NCI-H2029 treated with DMSO at 0.1 percent for 48 hours (cell line): ENCODE results near the gene HES7.
A peak's percentile ranks its signal among the peaks of the same experiment; 100 is the strongest.

Experiments used
- DNase-seq: peaks from one replicate; lab custom pipeline; 2025; lab: John Stamatoyannopoulos, UW

Gene HES7

DNA sequence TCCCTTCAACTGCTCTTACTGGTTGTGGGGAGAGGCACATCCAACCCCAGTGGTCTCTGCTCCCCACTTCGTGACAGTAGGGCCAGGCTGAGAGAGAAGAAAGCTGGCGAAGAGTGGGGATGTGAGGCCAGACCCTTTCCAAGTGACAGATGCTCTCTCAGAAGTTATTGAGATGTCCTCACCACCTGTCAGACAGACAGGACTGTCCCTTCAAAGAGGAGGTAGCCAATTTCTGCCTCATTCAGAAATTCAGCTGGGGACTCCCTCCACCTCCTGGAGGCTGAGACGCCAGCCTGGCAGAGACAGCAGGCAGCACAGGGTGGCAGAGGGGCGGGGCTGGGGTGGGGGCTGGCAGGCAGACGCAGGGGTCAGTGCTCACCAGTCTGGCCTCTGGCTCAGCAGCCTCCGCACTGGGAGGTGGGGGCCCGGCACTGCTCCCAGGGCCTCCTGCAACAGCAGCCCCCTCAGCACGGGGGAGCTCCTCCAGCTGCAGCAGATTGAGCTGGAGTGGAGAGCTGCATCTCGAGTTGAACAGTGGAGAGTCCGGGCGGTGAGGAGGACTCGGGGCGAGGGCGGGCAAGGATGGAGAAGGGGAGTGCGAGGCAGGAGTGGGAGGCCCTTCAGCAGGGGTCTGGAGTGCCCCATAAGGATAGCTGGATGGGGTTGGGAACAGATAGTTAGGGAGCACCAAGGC, 19.1 kb upstream of the HES7 start:
- no peak for DNase-seq

DNA sequence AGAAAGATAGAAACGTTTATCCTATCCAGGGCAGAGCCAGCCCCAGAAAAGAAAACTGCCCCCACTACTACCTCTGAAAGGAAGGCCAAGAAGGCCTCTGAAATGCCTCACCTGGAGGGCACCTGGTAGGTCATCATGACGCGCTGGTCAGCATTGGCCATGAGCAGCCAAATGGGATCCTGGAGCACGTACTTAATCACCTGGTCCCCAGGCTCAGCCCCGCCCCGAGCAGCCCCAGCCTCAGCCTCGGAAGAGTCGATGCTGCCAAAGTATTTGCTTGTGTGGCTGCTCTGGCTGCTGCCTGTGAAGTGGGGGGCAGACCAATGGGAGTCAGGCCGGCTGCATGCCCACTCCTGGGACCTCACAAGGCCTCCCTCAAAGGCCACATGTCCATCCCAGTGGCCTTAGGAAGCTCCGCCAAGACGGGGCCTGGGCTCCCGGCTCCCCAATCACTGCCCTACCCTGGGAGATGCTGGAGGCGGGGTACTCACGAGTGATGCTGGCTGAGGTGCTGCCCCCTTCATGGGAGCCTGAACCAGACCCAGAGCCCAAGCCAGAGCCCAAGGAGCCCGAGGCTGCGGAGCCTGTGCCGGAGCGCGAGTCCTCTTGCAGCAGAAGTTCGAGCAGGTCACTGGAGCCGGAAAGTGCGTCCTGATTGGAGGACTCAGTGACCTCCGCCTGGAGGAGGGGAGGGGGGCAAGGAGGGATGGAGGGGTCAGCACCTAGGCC, 18.4 kb upstream of the HES7 start:
- DNase-seq = no peak

GRCh38 chr17:8141741-8142140, 17.8 kb upstream of the HES7 start:
- no peak for DNase-seq

GRCh38 chr17:8141045-8141444, 17.1 kb upstream of the HES7 start:
- no peak for DNase-seq

- no peak for DNase-seq
These were observed 16.4 kb upstream of the HES7 start for GRCh38 chr17:8140065-8141029.

DNA sequence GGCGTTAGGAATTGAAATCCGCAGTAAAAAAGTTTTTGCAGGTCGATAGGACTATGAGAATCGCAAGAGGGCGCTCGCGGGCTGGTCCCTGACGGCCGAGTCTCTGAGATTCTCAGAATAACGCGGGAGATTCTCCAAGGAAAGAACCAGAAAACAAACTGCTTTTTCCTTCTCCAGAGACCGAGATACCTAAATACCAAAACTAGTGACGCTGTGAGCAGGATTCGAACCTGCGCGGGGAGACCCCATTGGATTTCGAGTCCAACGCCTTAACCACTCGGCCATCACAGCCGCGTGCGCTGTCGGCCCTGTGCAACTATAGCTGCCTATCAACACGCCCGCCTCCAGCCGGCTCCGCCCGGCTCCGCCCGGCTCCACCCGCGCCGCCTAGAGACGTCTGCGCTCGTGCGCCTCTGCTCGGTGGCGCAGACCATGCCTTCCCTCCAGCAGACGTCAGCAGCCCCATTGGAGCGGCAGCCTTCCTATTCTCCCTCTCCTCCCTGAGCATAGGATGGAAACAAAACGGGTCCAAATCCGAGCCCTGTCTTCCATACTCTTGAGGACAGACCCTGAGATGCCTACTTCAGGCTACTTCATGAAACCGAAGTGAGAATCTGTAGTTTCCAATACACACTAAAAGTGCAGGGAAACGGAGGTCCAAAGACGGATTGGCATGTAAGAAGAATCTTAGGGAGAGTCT, 14.9 kb upstream of the HES7 start:
- DNase-seq = peak; percentile 71

- no peak for DNase-seq
These were observed 14.4 kb upstream of the HES7 start for GRCh38 chr17:8138374-8138671.

DNA sequence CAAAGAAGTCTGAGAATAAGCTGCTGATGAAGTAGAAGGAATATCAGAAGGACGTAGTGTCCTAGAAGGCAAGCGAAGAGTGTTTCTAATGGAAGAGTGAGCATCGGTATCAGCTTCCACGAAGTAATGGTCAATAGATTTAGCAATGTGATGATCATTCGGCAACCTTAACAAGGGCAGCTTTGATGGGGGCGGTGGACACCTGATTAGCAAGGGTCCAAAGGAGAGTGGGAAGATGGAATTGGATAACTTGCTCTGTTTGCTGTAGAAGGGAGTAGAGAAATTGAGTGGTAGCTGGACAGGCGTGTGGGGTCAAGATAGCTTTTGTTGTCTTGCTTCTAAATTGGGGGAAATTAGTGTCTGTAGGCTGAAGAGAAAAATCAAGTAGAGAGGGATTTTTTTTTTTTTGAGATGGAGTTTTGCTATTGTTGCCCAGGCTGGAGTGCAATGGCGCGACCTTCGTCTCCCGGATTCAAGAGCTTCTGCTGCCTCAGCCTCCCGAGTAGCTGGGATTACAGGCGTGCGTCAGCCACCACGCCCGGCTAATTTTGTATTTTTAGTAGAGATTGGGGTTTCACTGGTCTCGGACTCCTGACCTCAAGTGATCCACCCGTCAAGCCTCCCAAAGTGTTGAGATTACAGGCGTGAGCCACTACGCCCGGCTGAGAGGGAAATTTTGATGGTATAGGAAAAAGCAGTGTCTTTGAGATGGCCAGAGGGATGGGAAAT, 13.9 kb upstream of the HES7 start:
- no peak for DNase-seq

DNA sequence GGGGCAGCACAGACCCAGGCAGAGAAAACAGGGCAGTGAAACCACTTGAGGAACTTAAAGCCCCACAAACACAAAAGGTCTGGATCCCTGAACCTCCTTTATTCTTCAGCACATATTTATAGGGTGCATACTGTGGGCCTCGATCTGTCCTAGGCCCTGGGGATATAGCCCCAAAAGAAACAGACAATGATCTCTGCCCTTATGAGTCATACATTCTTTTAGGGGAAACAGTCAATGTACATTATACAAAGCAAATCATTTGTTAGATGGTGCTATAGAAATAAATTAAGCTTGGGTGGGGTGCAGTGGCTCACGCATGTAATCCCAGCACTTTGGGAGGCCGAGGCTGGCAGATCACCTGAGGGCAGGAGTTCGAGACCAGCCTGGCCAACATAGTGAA, 10.0 kb upstream of the HES7 start:
- DNase-seq = no peak

- no peak for DNase-seq
These were observed 9.5 kb upstream of the HES7 start for GRCh38 chr17:8133399-8133798.

DNA sequence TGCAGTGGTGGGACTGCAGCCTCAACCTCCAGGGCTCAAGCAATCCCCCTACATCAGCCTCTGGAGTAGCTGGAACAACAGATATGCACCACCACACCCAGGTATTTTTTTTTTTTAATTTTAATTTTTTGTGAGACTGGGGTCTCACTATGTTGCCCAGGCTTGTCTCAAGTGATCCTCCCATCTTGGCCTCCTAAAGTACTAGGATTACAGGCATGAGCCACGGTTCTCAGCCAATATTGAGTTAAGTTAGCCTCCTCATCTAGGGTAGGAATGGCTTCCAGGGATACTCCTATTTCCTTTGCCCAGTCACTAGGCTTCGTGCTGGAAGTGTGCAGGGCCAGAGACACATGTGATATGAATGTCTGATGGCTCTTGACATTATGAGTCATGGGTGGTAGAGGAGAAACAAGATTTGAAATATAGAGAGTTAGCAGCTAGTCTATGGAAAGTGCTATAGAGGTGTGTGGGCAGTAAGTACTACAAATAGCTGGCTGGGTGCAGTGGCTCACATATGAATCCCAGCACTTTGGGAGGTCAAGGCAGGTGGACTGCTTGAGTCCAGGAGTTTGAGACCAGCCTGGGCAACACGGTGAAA, 8.0 kb upstream of the HES7 start:
- DNase-seq = no peak

- DNase-seq = no peak
These were observed 4.3 kb upstream of the HES7 start for GRCh38 chr17:8128125-8128784.

DNA sequence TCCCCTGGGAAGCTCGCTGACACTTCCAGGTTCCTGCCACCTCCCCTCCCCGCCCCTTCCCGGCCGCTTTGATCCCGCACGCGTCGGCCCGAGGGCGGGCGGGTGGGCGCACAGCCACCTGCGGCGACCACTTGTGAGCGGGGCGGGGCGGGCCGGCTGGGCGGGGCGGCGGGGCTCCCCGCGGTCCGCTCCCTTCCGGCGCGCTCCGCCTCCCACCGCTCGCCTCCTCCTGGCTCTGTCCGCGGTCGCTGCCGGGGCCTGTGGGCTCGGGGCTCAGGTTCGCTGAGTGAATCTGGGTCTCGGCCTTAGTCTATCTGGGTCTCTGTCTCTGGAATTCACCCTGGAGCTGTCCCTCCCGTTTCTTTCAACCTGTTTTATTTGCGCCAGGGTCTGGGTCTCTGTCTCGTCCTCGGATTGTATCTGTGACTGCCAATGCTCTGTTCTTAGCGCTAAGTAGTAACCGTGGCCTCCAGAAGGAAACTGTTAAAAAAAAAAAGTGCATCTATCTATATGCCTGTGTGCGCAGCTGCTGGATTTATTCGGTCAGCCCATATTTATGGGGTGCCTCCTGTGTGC, 2.7 kb upstream of the HES7 start:
- DNase-seq = no peak

- DNase-seq = no peak
These were observed 2.1 kb upstream of the HES7 start for GRCh38 chr17:8125947-8126490.

- no peak for DNase-seq
These were observed 1.4 kb upstream of the HES7 start for GRCh38 chr17:8125154-8125946.

GRCh38 chr17:8124350-8125153, 646 bp upstream of the HES7 start:
- DNase-seq = no peak

GRCh38 chr17:8122924-8123694, 797 bp downstream of the HES7 start:
- DNase-seq = no peak
